ENCODE measurements around the gene LINC00305.

DNA sequence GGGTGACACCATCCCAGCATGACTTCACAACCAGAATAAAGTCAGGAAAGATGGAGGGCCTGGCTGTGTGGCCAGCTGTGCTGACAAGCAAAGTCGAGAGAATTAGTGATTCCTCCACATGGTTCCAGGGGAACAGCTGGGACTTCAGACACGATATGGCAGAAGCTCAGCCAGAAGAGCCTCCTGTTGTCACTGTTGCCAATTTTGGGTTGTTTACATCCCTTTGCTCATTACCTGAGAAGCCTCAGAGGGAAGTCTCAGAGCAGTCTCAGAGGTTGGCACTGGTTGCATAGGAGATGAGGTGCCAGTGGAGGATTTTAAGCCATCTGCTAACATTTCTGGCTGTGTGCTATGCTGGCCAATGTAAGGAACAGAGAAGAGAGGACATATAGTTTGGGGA lies 16.0 kb downstream of the LINC00305 start:
- no peak for TF ChIP-seq EZH2 (IDR thresholded peaks at IDR 0.05; ENCODE audit: borderline replicate concordance, low read depth, low read length, severe bottlenecking)
- TF ChIP-seq, protein P1, sequence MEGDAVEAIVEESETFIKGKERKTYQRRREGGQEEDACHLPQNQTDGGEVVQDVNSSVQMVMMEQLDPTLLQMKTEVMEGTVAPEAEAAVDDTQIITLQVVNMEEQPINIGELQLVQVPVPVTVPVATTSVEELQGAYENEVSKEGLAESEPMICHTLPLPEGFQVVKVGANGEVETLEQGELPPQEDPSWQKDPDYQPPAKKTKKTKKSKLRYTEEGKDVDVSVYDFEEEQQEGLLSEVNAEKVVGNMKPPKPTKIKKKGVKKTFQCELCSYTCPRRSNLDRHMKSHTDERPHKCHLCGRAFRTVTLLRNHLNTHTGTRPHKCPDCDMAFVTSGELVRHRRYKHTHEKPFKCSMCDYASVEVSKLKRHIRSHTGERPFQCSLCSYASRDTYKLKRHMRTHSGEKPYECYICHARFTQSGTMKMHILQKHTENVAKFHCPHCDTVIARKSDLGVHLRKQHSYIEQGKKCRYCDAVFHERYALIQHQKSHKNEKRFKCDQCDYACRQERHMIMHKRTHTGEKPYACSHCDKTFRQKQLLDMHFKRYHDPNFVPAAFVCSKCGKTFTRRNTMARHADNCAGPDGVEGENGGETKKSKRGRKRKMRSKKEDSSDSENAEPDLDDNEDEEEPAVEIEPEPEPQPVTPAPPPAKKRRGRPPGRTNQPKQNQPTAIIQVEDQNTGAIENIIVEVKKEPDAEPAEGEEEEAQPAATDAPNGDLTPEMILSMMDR (IDR thresholded peaks at IDR 0.05; ENCODE audit: borderline replicate concordance, extremely low read depth, low read length, poor library complexity, severe bottlenecking) = no peak
